SH-SY5Y (cell line): ENCODE results near the gene TASP1.

ENCODE experiments used
- GATA2 ChIP-seq: IDR thresholded peaks from 2 replicates; pipeline ENCODE4 v1.6.1; 2011; ENCODE audit warnings: mild to moderate bottlenecking, low read depth, low read length
- GATA3 ChIP-seq: IDR thresholded peaks from 2 replicates; pipeline ENCODE4 v1.6.1; 2011; ENCODE audit warnings: low read depth, mild to moderate bottlenecking, low read length, moderate library complexity

GRCh38 chr20:13554706-13555105, 84.0 kb downstream of the TASP1 start:
- TF ChIP-seq GATA3 (no peak), GATA2 (no peak)
